Skeletal muscle satellite cell (primary cell): ENCODE measurements around the gene CTRB1. TPM values are rescaled to one million over a fixed set of nuclear protein-coding genes. Genes with fewer than 3 reads are reported as not detected.

ENCODE experiments used
- H3K27me3 ChIP-seq: 2 replicates; pipeline ENCODE4 v1.7.0; 2013; ENCODE audit warnings: low read length; ENCODE audit not compliant: control insufficient read depth, insufficient read depth
- H3K36me3 ChIP-seq: 2 replicates; pipeline ENCODE4 v1.7.0; 2013; ENCODE audit warnings: mild to moderate bottlenecking, control low read depth, low read length; ENCODE audit not compliant: insufficient read depth
- H3K4me1 ChIP-seq: 2 replicates; pipeline ENCODE4 v1.7.0; 2013; ENCODE audit warnings: low read length; ENCODE audit not compliant: control insufficient read depth, insufficient read depth
- H3K4me2 ChIP-seq: 2 replicates; pipeline ENCODE4 v1.7.0; 2013; ENCODE audit warnings: mild to moderate bottlenecking, low read length
- H3K4me3 ChIP-seq: 2 replicates; pipeline ENCODE4 v1.7.0; 2013; ENCODE audit warnings: low read length
- H3K9ac ChIP-seq: 2 replicates; pipeline ENCODE4 v1.7.0; 2013; ENCODE audit warnings: mild to moderate bottlenecking, low read depth, low read length, moderate library complexity
- H3K9me3 ChIP-seq: replicated peaks from 2 replicates; pipeline ENCODE4 v1.7.0; 2013; ENCODE audit warnings: mild to moderate bottlenecking, control low read depth, low read length
- total RNA-seq: library from RNA; depleted of rRNA; stranded (reverse); fragments of >200 nt; gene quantifications from 2 replicates; pipeline ENCODE4 v1.2.3, GENCODE V29; 2012; rRNA removed

Gene CTRB1
- not detected in 2 replicates for total RNA-seq

GRCh38 chr16:75218256-75219076, at the start of gene CTRB1:
Gene CTRB1 (plus strand): TSS chr16:75218988. CDS start chr16:75219008, 20 bp downstream.
- no peak within 1 kb of the TSS for H3K4me2 ChIP-seq
- H3K9me3 ChIP-seq: no peaks in the 10 kb centered on the region
- no peak within 1 kb of the TSS for H3K4me3 ChIP-seq
- H3K36me3 ChIP-seq: no peaks in the 10 kb centered on the region
- no peak within 1 kb of the TSS for H3K9ac ChIP-seq
- H3K4me1 ChIP-seq: no peaks in the 10 kb centered on the region
- no peaks in the 10 kb centered on the region for H3K27me3 ChIP-seq

GRCh38 chr16:75169899-75170405, 48.8 kb upstream of the CTRB1 start:
- Histone ChIP-seq H3K4me2 (no peak overlapping the region), H3K4me3 (no peak overlapping the region), H3K4me1 (no peaks in the 10 kb centered on the region), H3K9me3 (peaks cover 56% of the 10 kb centered on the region), H3K36me3 (peaks cover 53% of the 10 kb centered on the region), H3K27me3 (no peaks in the 10 kb centered on the region), H3K9ac (no peak overlapping the region)

- Histone ChIP-seq H3K4me3 (no peak overlapping the region), H3K27me3 (no peaks in the 10 kb centered on the region), H3K9me3 (peaks cover 56% of the 10 kb centered on the region), H3K4me2 (no peak overlapping the region), H3K36me3 (peaks cover 38% of the 10 kb centered on the region), H3K4me1 (no peaks in the 10 kb centered on the region), H3K9ac (no peak overlapping the region)
Observed at GRCh38 chr16:75172578-75172977, 46.2 kb upstream of the CTRB1 start.

GRCh38 chr16:75175074-75175473, 43.7 kb upstream of the CTRB1 start:
- H3K27me3 ChIP-seq: no peaks in the 10 kb centered on the region
- no peaks in the 10 kb centered on the region for H3K4me1 ChIP-seq
- H3K36me3 ChIP-seq: peaks cover 13% of the 10 kb centered on the region
- no peak overlapping the region for H3K4me3 ChIP-seq
- H3K4me2 ChIP-seq: no peak overlapping the region
- H3K9ac ChIP-seq: no peak overlapping the region
- H3K9me3 ChIP-seq: peaks cover 36% of the 10 kb centered on the region

DNA sequence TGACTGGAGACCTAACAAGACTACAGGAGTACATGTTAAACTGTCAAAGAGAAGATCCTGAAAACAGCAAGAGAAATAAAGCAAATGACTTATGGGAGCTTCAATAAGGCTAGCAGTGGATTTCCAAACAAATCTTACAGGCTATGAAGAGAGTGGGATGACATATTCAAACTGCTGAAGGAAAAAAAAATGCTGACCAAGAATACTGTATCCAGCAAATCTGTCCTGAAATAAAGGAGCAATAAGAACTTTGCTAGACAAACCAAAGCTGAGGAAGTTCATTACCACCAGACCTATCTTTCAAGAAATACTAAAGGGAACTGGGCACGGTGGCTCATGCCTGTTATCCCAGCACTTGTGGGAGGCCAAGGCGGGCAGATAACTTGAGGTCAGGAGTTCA, 41.9 kb upstream of the CTRB1 start:
- H3K9ac ChIP-seq: no peak overlapping the region
- H3K27me3 ChIP-seq: peaks cover 7% of the 10 kb centered on the region
- H3K4me1 ChIP-seq: no peaks in the 10 kb centered on the region
- no peak overlapping the region for H3K4me3 ChIP-seq
- peaks cover 17% of the 10 kb centered on the region for H3K9me3 ChIP-seq
- no peaks in the 10 kb centered on the region for H3K36me3 ChIP-seq
- H3K4me2 ChIP-seq: no peak overlapping the region

DNA sequence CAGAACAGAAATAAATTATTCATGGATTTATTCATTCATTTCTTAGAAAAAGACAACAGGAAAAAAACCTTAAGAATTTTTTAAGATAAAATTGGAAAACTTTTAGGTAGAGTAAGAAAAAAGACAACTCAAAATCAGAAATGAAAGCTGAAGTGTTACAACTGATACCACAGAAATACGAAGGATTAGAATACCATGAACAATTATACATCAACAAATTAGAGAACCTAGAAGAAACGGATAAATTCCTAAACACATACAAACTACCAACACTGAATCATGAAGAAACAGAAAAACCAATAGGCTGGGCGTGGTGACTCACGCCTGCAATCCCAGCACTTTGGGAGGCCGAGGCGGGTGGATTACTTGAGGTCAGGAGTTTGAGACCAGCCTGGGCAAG, 39.6 kb upstream of the CTRB1 start:
- Histone ChIP-seq H3K4me1 (no peaks in the 10 kb centered on the region), H3K4me3 (no peak overlapping the region), H3K9ac (no peak overlapping the region), H3K27me3 (peaks cover 14% of the 10 kb centered on the region), H3K36me3 (no peaks in the 10 kb centered on the region), H3K9me3 (peaks cover 16% of the 10 kb centered on the region), H3K4me2 (no peak overlapping the region)

GRCh38 chr16:75181630-75182029, 37.2 kb upstream of the CTRB1 start:
- Histone ChIP-seq H3K27me3 (peaks cover 14% of the 10 kb centered on the region), H3K36me3 (no peaks in the 10 kb centered on the region), H3K4me3 (no peak overlapping the region), H3K9me3 (peaks cover 11% of the 10 kb centered on the region), H3K9ac (no peak overlapping the region), H3K4me1 (no peaks in the 10 kb centered on the region), H3K4me2 (no peak overlapping the region)

GRCh38 chr16:75188832-75189477, 29.8 kb upstream of the CTRB1 start:
- no peaks in the 10 kb centered on the region for H3K36me3 ChIP-seq
- H3K27me3 ChIP-seq: peaks cover 36% of the 10 kb centered on the region
- no peak overlapping the region for H3K4me3 ChIP-seq
- H3K4me1 ChIP-seq: no peaks in the 10 kb centered on the region
- no peak overlapping the region for H3K9ac ChIP-seq
- peaks cover 4% of the 10 kb centered on the region for H3K9me3 ChIP-seq
- no peak overlapping the region for H3K4me2 ChIP-seq

DNA sequence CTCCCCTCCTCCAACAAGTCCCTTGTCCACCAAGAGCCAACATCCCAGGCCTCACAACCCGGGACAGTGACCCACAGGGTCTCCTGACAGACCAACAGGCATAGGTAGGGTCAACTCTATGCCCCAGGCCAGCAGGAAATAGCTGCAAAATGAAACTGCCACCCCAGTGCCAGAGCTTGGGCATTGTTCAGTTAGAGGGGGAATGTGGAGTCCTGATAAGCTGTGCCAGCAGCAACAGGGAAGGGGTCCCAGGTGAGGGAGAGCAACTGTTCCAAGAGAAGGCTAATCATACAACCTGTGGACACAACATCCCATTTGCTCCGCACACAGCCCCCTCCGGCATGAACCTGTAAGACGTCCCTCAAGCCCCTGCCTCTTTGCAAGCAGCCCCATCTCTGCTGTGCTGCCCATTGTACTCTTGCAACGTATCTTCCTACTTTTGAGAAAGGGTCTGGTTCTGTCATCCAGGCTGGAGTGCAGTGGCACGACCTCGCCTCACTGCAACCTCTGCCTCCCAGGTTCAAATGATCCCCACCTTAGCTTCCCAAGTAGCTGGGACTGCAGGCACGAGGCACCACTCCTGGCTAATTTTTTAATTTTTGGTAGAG, 29.0 kb upstream of the CTRB1 start:
- Histone ChIP-seq H3K4me2 (no peak overlapping the region), H3K27me3 (peaks cover 39% of the 10 kb centered on the region), H3K4me1 (no peaks in the 10 kb centered on the region), H3K9ac (no peak overlapping the region), H3K36me3 (no peaks in the 10 kb centered on the region), H3K9me3 (peaks cover 4% of the 10 kb centered on the region), H3K4me3 (no peak overlapping the region)

DNA sequence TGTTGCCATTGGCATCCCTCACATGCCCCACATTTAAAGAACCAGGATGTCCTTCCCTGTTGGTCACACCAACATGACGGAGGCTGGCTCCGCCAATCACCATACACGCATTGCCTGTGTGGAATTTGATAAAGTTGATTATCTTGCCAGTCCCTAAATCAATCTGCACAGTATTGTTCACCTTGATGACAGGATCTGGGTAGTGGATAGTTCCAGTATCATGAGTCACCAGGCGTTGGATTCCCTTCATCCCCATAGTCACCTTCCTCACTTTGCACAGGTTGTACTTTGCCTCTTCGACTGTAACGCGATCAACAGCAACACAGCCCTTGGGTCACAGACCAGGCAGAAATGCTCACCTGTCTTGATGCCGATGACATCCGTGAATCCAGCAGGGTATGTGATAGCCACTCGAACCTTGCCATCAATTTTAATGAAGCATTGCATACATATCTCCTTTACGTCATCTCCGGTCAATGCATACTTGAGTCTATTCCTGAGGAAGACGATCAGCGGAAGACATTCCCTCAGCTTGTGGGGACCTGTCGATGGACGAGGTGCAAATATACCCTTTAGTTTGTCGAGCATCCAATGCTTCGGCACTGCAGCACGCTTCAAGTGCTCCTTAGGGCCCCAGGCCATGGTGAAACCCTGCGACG, 26.1 kb upstream of the CTRB1 start:
- Histone ChIP-seq H3K4me2 (no peak overlapping the region), H3K36me3 (no peaks in the 10 kb centered on the region), H3K9ac (no peak overlapping the region), H3K9me3 (no peaks in the 10 kb centered on the region), H3K4me1 (no peaks in the 10 kb centered on the region), H3K4me3 (no peak overlapping the region), H3K27me3 (peaks cover 68% of the 10 kb centered on the region)

GRCh38 chr16:75193265-75193650, 25.5 kb upstream of the CTRB1 start:
- no peaks in the 10 kb centered on the region for H3K36me3 ChIP-seq
- H3K4me3 ChIP-seq: no peak overlapping the region
- no peak overlapping the region for H3K4me2 ChIP-seq
- peaks cover 4% of the 10 kb centered on the region for H3K4me1 ChIP-seq
- no peak overlapping the region for H3K9ac ChIP-seq
- H3K9me3 ChIP-seq: no peaks in the 10 kb centered on the region
- H3K27me3 ChIP-seq: peaks cover 72% of the 10 kb centered on the region
